GM12875 (cell line): ENCODE data around the gene RARG.
A peak's percentile ranks its signal among the peaks of the same experiment; 100 is the strongest.

Experiments
- H3K4me3 ChIP-seq: one replicate; pipeline ENCODE4 v1.5.1; 2011; ENCODE audit warnings: low read depth, low read length, control low read depth
- CTCF ChIP-seq: IDR thresholded peaks from 2 replicates; pipeline ENCODE4 v1.5.1; 2011; ENCODE audit warnings: low read depth, mild to moderate bottlenecking, control low read depth, inconsistent platforms, low read length, moderate library complexity, borderline replicate concordance; ENCODE audit not compliant: insufficient read depth

Gene RARG

GRCh38 chr12:53217931-53218307 lies 14.1 kb downstream of the RARG start:
- TF ChIP-seq CTCF: no peak
- no peak overlapping the region for H3K4me3 ChIP-seq

- H3K4me3 ChIP-seq: no peak overlapping the region
- TF ChIP-seq CTCF: no peak
These were observed 14.7 kb downstream of the RARG start for GRCh38 chr12:53217051-53217930.

DNA sequence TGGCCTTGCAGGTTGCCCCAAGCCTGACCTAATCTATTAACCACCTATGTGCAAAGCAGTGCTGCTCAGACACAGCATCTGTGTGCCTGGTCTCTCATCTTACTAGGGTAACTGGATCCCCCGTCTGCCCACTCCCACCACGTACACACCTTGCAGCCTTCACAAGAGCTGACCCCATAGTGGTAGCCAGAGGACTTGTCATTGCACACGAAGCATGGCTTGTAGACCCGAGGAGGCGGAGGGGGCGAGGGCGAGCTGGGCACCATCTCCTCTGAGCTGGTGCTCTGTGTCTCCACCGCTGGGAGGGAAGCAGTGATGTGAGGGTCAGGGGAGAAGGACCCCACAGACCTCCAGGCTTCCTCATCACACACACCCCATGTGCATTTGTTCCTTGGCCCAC lies 16.5 kb downstream of the RARG start:
- no peak overlapping the region for H3K4me3 ChIP-seq
- TF ChIP-seq CTCF: no peak

- H3K4me3 ChIP-seq: no peak overlapping the region
- no peak for TF ChIP-seq CTCF
These were observed 17.1 kb downstream of the RARG start for GRCh38 chr12:53214687-53215455.

- TF ChIP-seq CTCF: no peak
- H3K4me3 ChIP-seq: no peak overlapping the region
These were observed 17.8 kb downstream of the RARG start for GRCh38 chr12:53214221-53214620.

DNA sequence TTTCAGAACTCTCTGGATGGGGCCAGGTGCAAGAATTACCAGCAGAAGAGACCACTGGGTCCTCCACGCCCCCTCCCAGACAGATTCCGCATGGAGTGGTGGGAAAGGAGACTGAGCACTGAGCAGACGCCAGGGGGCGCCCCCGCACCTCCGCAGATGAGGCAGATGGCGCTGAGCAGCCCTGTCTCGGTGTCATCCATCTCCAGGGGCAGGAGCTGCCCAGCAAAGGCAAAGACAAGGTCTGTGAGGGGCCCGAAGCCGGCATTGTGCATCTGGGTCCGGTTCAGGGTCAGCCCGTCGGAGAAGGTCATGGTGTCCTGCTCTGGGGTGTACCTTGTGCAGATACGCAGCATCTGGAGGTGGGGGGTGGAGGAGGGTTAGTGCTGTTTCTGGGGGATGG lies 18.7 kb downstream of the RARG start:
- TF ChIP-seq CTCF: peak; percentile 95
- H3K4me3 ChIP-seq: no peak overlapping the region

DNA sequence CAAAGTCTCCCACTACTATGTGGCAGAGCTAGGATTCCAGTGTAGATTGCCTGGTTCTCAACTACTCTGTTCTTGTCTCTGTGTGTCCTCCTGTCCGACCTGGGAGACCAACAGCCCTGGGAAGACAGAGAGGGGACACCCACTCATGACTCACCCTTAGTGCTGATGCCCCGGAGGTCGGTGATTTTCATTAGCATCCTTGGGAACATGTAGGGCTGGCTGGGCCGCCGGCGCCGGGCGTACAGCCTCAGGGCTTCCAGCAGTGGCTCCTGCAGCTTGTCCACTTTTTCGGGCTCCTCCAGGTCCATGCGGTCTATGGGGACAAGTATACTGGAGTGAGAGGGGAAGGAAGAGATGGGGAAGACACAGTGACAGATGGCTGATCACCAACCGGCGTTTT lies 19.1 kb downstream of the RARG start:
- no peak for TF ChIP-seq CTCF

More for the DNA sequence above, 19.1 kb downstream of the RARG start:
- no peak overlapping the region for H3K4me3 ChIP-seq
